ENCODE data around the gene ZNF442.
"Not testable (repeated sequence)": the region's sequence is repeated elsewhere in the genome, so short reads cannot be mapped to it uniquely, and the experiment has no call there.

Gene ZNF442

DNA sequence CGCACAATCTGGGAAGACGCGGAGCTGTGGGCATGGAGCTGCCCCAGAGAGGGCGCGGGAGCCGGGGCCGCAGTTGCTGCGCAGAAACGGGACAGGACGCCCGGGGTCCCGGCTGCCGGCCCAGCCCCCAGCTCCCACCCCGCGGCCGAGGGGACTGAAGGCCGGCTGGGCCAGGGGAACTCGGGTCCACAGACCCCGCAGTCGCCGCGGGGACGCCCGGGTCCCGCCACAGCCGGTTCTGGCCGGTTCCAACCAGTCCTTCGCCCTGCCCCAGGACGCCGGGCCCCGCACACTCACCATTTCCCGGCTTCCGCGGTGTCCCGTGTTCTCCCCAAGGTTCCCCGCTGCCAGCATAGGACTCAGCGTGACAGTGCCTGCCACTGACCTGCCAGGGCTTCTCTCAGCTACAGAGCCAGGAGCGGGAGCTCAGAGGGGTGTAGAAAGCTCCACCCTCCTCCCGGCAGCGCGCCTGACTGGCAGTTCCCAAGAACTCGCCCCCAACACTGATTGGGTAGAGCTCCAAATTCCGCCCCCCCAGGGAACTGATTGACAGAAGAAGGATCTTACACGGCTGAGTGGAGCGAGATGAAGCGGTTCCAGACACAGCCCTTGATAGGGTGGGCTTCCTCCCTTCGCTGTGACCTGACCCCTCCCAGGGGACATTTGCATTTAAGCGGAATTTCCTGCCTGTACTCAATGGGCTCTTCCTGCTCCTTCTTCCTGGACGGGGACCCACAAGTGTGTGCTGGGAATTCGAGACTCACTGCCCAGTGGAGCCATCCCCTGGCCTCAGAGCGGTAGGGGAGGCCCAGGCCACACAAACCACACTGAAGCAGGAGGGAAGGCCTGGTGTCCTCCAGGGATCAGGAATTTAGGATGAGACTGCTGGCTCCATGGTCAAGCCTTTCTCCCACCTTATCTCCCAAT lies at the start of gene ZNF442:
ZNF442 (minus strand) TSS at position 448 of the 927 bp plus-strand sequence. CDS start 2,052 bp downstream, outside the sequence.
- DNase-seq: peak; percentile 97

GRCh38 chr19:12411893-12412292 lies 46.4 kb upstream of the ZNF442 start:
- no peak for DNase-seq

- peak; percentile 97 for DNase-seq
These were observed 35.4 kb upstream of the ZNF442 start, which contains the start of gene ZNF799 for GRCh38 chr19:12400633-12401502. Gene ZNF799 (minus strand): TSS chr19:12401271. CDS start chr19:12401070, 201 bp downstream.

DNA sequence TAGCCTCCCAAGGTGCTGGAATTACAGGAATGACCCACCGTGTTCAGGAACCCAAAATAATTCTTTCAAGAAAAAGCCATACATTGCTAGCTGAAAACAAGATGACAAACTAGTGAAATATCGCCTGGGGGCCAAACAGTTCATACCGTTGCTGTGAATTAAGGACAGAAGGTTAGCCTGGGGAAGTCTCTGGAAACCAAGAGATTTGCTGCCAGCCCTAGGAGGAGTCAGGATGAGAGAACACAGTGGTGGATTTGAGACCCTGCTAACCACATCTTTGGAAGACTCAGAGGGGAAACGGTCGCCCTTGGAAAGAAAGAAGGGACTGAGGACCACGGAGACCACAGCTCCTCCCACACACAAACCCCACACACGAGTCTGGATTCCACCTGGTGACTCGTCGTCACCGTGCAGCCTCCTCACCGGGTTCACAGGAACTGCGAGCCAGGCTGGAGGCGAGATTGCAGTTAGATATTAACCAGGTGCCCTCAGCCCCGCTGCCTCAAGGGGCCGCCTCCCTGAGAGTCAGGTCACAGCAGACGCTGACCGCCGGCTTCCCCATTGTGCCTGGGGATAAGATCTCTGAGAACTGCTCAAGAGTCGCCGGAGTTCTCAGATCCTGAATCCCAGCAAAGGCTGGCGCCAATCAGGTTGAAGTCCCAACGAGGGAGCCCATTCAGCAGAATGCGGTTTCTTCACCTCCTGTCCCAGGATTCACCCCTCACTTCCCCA lies 34.6 kb upstream of the ZNF442 start:
- peak; percentile 36 for DNase-seq

GRCh38 chr19:12391148-12391547 lies 25.7 kb upstream of the ZNF442 start:
- not testable (repeated sequence) for DNase-seq

DNA sequence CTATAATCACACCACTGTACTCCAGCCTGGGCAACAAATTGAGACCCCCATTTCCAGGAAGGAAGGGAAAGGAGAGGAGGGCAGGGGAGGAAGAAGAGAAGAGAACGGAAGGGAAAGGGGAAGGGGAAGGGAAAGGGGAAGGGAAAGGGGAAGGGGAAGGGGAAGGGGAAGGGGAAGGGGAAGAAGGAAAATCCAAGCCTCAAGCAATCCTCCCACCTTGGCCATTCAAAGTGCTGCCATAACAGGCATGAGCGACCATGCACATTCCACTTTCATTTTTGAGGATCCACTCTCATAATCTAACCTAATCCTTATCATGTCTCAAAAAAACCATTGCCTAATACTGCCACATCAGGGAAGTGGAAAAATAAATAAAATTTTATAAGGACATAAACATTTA lies 20.9 kb upstream of the ZNF442 start:
- not testable (repeated sequence) for DNase-seq

- DNase-seq: no peak
These were observed 14.9 kb upstream of the ZNF442 start for GRCh38 chr19:12380444-12380737.

- no peak for DNase-seq
These were observed 14.4 kb upstream of the ZNF442 start for GRCh38 chr19:12379732-12380443.

GRCh38 chr19:12374026-12374425 lies 8.5 kb upstream of the ZNF442 start:
- no peak for DNase-seq

- DNase-seq: peak; percentile 49
These were observed 870 bp downstream of the ZNF442 start for GRCh38 chr19:12364391-12365235.

GRCh38 chr19:12362236-12362635 lies 3.2 kb downstream of the ZNF442 start:
- not testable (repeated sequence) for DNase-seq

GRCh38 chr19:12353375-12353774 lies 12.1 kb downstream of the ZNF442 start:
- no peak for DNase-seq

DNA sequence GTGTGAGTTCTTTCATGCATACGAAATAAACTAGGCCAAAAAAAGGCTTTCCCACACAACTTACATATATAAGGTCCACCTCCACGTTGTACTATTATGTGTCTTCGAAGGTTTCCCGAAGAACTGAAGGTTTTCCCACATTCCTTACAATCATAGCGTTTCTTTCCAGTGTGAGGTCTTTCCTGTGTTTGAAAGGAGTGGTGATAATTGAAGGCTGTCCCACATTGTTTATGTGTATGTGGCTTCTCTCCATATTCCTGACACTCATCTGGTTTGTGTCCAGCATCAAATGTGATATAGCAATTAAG lies 14.6 kb downstream of the ZNF442 start:
- DNase-seq: no peak

GRCh38 chr19:12350185-12350889 lies 15.1 kb downstream of the ZNF442 start:
- no peak for DNase-seq

DNA sequence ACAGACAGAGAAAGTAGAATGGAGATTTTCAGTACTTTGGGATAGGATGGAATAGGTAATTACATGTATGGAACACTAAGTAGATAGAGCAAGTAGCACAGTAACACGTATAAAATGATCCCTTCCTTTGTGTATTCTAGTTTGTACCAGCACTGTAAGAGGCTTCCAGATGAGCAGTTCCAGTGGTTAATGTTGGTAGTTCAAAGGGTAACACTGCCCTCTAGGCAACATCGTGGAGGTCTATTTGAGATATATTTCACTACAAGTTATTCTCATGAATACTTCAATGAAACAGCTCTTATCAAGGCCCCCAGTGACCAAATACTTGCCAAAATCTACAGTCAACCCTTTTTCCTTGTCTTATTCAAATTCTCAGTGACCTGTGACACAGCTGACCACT lies 18.6 kb downstream of the ZNF442 start:
- peak; percentile 43 for DNase-seq

DNA sequence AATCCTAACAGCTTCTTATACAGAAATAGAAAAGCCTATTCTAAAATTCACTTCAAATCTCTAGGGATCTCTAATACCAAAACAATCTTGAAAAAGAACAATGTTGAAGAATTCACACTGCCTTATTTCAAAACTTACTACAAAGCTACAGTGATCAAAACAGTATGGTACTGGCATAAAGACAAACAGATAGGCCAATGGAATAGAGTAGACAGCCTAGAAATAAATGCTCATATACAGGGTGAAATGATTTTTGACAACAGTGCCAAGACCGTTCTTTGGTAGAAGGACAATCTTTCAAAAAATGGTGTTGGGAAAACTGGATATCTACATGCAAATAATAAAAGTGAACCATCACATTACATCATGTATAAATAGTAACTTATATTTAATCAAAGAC lies 20.3 kb downstream of the ZNF442 start:
- DNase-seq: no peak

GRCh38 chr19:12333162-12334159 lies 32.0 kb downstream of the ZNF442 start, which contains the start of gene ZNF563:
Gene ZNF563 (minus strand): TSS chr19:12333633. CDS start chr19:12333482, 151 bp downstream.
- DNase-seq: peak; percentile 98

- peak; percentile 91 for DNase-seq
These were observed 34.1 kb downstream of the ZNF442 start for GRCh38 chr19:12331211-12331941.

GRCh38 chr19:12330340-12330739 lies 35.1 kb downstream of the ZNF442 start:
- DNase-seq: no peak
